ENCODE data around the gene LMO3. TPM values are rescaled to one million over a fixed set of nuclear protein-coding genes. Genes with fewer than 3 reads are reported as not detected.

Gene LMO3
- total RNA-seq, 2 donors from 2014 or later: 46.2 to 67.2 TPM

DNA sequence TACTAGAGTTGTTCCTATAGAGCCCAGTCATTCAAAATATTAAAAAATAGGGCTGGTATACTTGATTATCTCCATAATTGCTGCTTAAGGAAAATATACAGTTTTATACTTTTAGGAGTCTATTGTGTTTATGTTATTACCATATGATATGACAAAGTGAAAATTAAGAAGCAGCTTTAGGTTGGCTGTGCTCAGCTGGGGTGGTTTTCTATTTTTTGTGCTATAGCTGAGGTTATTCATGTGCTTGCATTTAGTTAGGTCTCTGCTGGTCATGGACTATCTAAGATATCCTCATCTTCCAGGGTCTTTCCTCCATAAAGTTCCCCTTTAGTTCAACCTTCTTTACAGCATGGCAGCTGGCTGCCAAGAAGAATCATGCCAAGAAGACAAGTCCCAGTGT, 13.6 kb upstream of the LMO3 start:
- TF ChIP-seq, protein P1, sequence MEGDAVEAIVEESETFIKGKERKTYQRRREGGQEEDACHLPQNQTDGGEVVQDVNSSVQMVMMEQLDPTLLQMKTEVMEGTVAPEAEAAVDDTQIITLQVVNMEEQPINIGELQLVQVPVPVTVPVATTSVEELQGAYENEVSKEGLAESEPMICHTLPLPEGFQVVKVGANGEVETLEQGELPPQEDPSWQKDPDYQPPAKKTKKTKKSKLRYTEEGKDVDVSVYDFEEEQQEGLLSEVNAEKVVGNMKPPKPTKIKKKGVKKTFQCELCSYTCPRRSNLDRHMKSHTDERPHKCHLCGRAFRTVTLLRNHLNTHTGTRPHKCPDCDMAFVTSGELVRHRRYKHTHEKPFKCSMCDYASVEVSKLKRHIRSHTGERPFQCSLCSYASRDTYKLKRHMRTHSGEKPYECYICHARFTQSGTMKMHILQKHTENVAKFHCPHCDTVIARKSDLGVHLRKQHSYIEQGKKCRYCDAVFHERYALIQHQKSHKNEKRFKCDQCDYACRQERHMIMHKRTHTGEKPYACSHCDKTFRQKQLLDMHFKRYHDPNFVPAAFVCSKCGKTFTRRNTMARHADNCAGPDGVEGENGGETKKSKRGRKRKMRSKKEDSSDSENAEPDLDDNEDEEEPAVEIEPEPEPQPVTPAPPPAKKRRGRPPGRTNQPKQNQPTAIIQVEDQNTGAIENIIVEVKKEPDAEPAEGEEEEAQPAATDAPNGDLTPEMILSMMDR (IDR thresholded peaks at IDR 0.05): no peak
- TF ChIP-seq POLR2A (IDR thresholded peaks at IDR 0.05): no peak
- Histone ChIP-seq H3K4me1 (no peaks in the 10 kb centered on the region), H3K36me3 (replicated peaks in 1 of 2; ENCODE audit: insufficient read depth in 1 of 2, low read depth in 2 of 2) (no peaks in the 10 kb centered on the region), H3K9me3 (peaks cover 0 to 5% (median 4%) of the 10 kb centered on the region in 3 donors), H3K27ac (no peak overlapping the region), H3K27me3 (no peaks in the 10 kb centered on the region), H3K4me3 (no peak overlapping the region)
- DNase-seq: no peak
- ATAC-seq: no peak
- intact Hi-C loops (cut with DNase I): no loop called here

DNA sequence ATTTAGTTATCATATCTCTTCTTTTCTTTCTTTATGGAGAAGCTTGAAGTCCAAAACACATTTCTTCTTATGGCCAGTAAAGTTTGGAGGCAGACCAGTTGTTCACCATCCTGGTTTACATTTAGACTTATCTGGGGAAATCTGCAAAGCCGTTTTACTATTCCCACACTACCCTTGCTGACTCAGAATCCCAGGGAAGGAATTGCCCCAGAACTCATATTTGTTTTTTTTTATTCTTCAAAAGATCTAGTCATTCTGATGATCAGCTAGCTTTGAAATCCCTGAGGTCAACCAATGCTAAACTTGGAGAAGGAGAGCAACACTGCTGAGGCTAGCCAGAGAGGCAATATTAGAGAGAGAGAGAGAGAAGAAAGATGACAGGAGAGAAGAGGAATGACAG, 12.3 kb upstream of the LMO3 start:
- H3K4me1 ChIP-seq: peaks cover 4% of the 10 kb centered on the region
- 39 to 48% methylated on average over 1 of the region's 1 CpG for WGBS, 2 donors
- H3K27me3 ChIP-seq: no peaks in the 10 kb centered on the region
- intact Hi-C loops (cut with DNase I): no loop called here
- no peak overlapping the region for H3K4me3 ChIP-seq
- no peak overlapping the region for H3K27ac ChIP-seq
- peaks cover 0 to 5% (median 4%) of the 10 kb centered on the region in 3 donors for H3K9me3 ChIP-seq
- TF ChIP-seq, protein P1 (IDR thresholded peaks at IDR 0.05): no peak
- no peak for TF ChIP-seq POLR2A (IDR thresholded peaks at IDR 0.05)
- DNase-seq (no peak), ATAC-seq (no peak)
- no peaks in the 10 kb centered on the region for H3K36me3 ChIP-seq (replicated peaks in 1 of 2; ENCODE audit: insufficient read depth in 1 of 2, low read depth in 2 of 2)

DNA sequence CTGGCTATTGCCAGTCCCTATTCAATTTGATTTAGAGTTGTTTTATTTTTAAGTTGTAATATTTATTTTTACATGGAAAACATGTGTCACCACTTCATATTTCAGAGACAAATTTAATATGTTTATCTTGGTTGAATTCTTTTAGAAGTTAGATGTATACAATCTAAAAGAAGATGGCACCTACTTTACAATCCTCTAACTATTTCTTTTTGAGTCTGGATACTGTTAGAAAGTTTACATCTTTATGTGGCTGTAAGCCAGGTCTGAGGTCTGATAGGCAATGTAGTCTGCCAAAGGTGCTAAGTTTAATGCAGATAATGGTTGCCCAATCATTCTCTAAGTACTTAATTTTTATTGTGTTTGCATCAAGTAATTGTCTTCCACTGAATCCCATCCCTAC, 7.2 kb upstream of the LMO3 start:
- peak overlapping the region in 3 of 4 donors; percentile 77 to 88 (median 80) for H3K27ac ChIP-seq
- H3K4me3 ChIP-seq: no peak overlapping the region
- DNase-seq (no peak), ATAC-seq (no peak)
- TF ChIP-seq, protein P1 (IDR thresholded peaks at IDR 0.05): no peak
- TF ChIP-seq POLR2A (IDR thresholded peaks at IDR 0.05): no peak
- H3K36me3 ChIP-seq (replicated peaks in 1 of 2; ENCODE audit: insufficient read depth in 1 of 2, low read depth in 2 of 2): no peaks in the 10 kb centered on the region
- peaks cover 13% of the 10 kb centered on the region for H3K4me1 ChIP-seq
- peaks cover 0 to 4% (median 0%) of the 10 kb centered on the region in 3 donors for H3K9me3 ChIP-seq
- intact Hi-C loops (cut with DNase I): no loop called here
- H3K27me3 ChIP-seq: no peaks in the 10 kb centered on the region

DNA sequence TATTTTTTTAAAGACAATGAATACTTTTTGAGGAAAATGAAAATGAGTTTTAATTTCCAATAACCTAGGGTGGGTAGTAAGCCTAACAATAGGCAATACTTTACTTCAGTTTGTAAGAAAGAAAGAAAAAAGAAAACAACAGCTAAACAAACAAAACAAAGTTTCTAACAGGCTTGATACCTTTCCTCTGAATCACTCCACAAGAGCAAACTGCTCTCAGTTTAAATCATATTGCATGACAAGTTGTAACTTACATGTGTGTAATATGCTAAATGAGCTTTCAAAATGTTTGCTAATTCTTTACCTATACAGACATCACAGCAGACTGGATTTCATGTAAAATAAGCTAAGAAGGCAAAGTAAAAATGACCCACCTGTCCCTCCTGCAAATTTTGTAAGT, 6.7 kb upstream of the LMO3 start:
- Histone ChIP-seq H3K4me3 (no peak overlapping the region), H3K36me3 (replicated peaks in 1 of 2; ENCODE audit: insufficient read depth in 1 of 2, low read depth in 2 of 2) (no peaks in the 10 kb centered on the region), H3K4me1 (peaks cover 13% of the 10 kb centered on the region), H3K27ac (peak overlapping the region; percentile 27 to 88 (median 78)), H3K27me3 (no peaks in the 10 kb centered on the region), H3K9me3 (peaks cover 0 to 4% (median 0%) of the 10 kb centered on the region in 3 donors)
- no peak for TF ChIP-seq POLR2A (IDR thresholded peaks at IDR 0.05)
- TF ChIP-seq, protein P1 (IDR thresholded peaks at IDR 0.05): no peak
- intact Hi-C loops (cut with DNase I): no loop called here
- ATAC-seq: no peak
- no peak for DNase-seq

DNA sequence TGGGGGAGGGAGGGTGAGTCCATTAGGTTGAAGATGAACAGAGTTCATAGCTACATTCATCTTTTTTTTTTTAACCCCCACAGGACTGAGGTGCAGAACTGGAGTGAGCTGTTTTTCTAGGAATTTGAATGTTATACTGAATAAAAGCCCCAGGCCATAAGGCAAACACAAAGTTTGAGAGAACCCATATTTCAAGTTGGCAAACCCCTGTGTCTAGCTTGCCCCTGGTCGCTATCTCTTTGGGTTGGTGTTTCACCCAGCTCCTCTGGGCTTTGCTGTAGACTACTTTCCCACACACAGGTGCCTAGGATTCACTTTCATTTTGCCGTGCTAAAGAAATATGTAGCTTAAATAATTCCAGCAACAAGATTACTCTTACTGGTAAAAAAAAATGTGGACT, 5.2 kb upstream of the LMO3 start:
- H3K36me3 ChIP-seq (replicated peaks in 1 of 2; ENCODE audit: insufficient read depth in 1 of 2, low read depth in 2 of 2): no peaks in the 10 kb centered on the region
- TF ChIP-seq POLR2A (IDR thresholded peaks at IDR 0.05): no peak
- TF ChIP-seq, protein P1 (IDR thresholded peaks at IDR 0.05): no peak
- peak in 1 of 4 donors; percentile 20 for DNase-seq
- ATAC-seq: no peak
- 12 to 15% methylated on average over 2 of the region's 2 CpGs for WGBS, 2 donors
- H3K9me3 ChIP-seq: no peaks in the 10 kb centered on the region
- H3K4me3 ChIP-seq: no peak overlapping the region
- no peaks in the 10 kb centered on the region for H3K27me3 ChIP-seq
- H3K4me1 ChIP-seq: peaks cover 13% of the 10 kb centered on the region
- H3K27ac ChIP-seq: peak overlapping the region; percentile 77 to 88 (median 79)
- intact Hi-C loops (cut with DNase I): no loop called here

Data from body of pancreas (tissue), 4 donors.